C4-2B (cell line): ENCODE results near the gene BTD.

Source experiments
- CTCF ChIP-seq: fragments of 450-650 bp; conservative IDR thresholded peaks from 2 replicates; pipeline ENCODE4 v1.5.1; 2017; ENCODE audit warnings: mild to moderate bottlenecking
- ZFX ChIP-seq: fragments of 450-650 bp; IDR thresholded peaks from 2 replicates; pipeline ENCODE4 v1.6.1; 2017

GRCh38 chr3:15638891-15639262 is 37.3 kb downstream of the BTD start:
- no peak for TF ChIP-seq CTCF
- no peak for TF ChIP-seq ZFX
